Naive thymus-derived CD4-positive, alpha-beta T cell (primary cell): ENCODE data around the gene N4BP2L1. TPM values are rescaled to one million over a fixed set of nuclear protein-coding genes. Genes with fewer than 3 reads are reported as not detected.

ENCODE experiments used
- ATAC-seq: fragments of 150-1000 bp; cut with Tn5 transposase; 2 replicates; pipeline ENCODE4 v1.10.0; 2021; ENCODE audit warnings: mild to moderate bottlenecking, moderate library complexity
- CTCF ChIA-PET: fragments of 350-600 bp; sonication (Branson Sonifier 250); formaldehyde crosslinking; loops from one replicate; lab custom pipeline; 2021; ENCODE audit warnings: antibody characterized with exemption; lab: Charles Lee
- POLR2A ChIA-PET: fragments of 350-600 bp; sonication (Branson Sonifier 250); formaldehyde crosslinking; loops from one replicate; lab custom pipeline; 2021; ENCODE audit warnings: antibody characterized with exemption, inconsistent platforms; lab: Charles Lee
- DNase-seq, 9 donors: peaks; one replicate each; pipeline versions ENCODE4 v3.0.0 to v3.0.0-alpha.2; 2020 to 2022; ENCODE audit warnings: mixed read lengths in 1 of 9
- H3K27ac ChIP-seq: one replicate; pipeline ENCODE4 v1.7.0; 2013; ENCODE audit warnings: mild to moderate bottlenecking, low read depth, low read length, moderate library complexity
- H3K27me3 ChIP-seq, 2 donors: one replicate each; pipeline ENCODE4 v1.7.0; 2013; ENCODE audit warnings: low read length in 2 of 2, mild to moderate bottlenecking in 2 of 2, moderate library complexity in 2 of 2; ENCODE audit not compliant: control insufficient read depth in 2 of 2, insufficient read depth in 2 of 2
- H3K36me3 ChIP-seq, 3 experiments: 1 replicate in 2 of 3; 2 replicates in 1 of 3; pipeline ENCODE4 v1.7.0; 2013; ENCODE audit warnings: low read length in 3 of 3, mild to moderate bottlenecking in 3 of 3, moderate library complexity in 1 of 3; ENCODE audit not compliant: insufficient read depth in 3 of 3, control insufficient read depth in 2 of 3
- H3K4me1 ChIP-seq, 2 donors: one replicate each; pipeline ENCODE4 v1.7.0; 2013; ENCODE audit warnings: low read length in 2 of 2, mild to moderate bottlenecking in 2 of 2, moderate library complexity in 1 of 2; ENCODE audit not compliant: control insufficient read depth in 2 of 2, insufficient read depth in 2 of 2
- H3K4me3 ChIP-seq: 2 replicates; pipeline ENCODE4 v1.7.0; 2013; ENCODE audit warnings: mild to moderate bottlenecking, low read length
- H3K9me3 ChIP-seq, 3 experiments: 1 replicate in 2 of 3; 2 replicates in 1 of 3; pipeline ENCODE4 v1.7.0; 2013; ENCODE audit warnings: low read length in 3 of 3; ENCODE audit not compliant: control insufficient read depth in 2 of 3
- H3K27ac Mint-ChIP-seq, 9 donors: one replicate each; pipeline ENCODE4 v1.8.0; 2020 to 2022; ENCODE audit warnings: mixed read lengths in 9 of 9, mild to moderate bottlenecking in 8 of 9, moderate library complexity in 5 of 9, inconsistent platforms in 2 of 9
- H3K27me3 Mint-ChIP-seq, 5 donors: one replicate each; pipeline ENCODE4 v1.8.0; 2021 to 2022; ENCODE audit warnings: mixed read lengths in 5 of 5, mild to moderate bottlenecking in 1 of 5
- H3K36me3 Mint-ChIP-seq, 5 donors: one replicate each; pipeline ENCODE4 v1.8.0; 2020 to 2022; ENCODE audit warnings: mixed read lengths in 5 of 5, mild to moderate bottlenecking in 3 of 5, inconsistent platforms in 1 of 5
- H3K4me1 Mint-ChIP-seq, 7 donors: one replicate each; pipeline ENCODE4 v1.8.0; 2020 to 2022; ENCODE audit warnings: mixed read lengths in 7 of 7, mild to moderate bottlenecking in 3 of 7, inconsistent platforms in 1 of 7
- H3K4me3 Mint-ChIP-seq, 10 donors: one replicate each; pipeline ENCODE4 v1.8.0; 2020 to 2022; ENCODE audit warnings: mild to moderate bottlenecking in 10 of 10, mixed read lengths in 10 of 10, moderate library complexity in 6 of 10, inconsistent platforms in 2 of 10
- H3K9me3 Mint-ChIP-seq, 11 donors: one replicate each; pipeline ENCODE4 v1.8.0; 2020 to 2022; ENCODE audit warnings: mixed read lengths in 11 of 11, mild to moderate bottlenecking in 4 of 11, inconsistent platforms in 1 of 11, moderate library complexity in 1 of 11
- intact Hi-C, 2 donors: fragments of 100-400 bp; cut with micrococcal nuclease; formaldehyde crosslinking; loops; one replicate each; pipeline ENCODE4 v1.15.1; 2023
- polyA plus RNA-seq, 2 donors: library from polyadenylated mRNA; unstranded; fragments of 300-500 nt; fragmentation: Illumina TruSeq; gene quantifications; one replicate each; pipeline ENCODE4 v1.2.3, GENCODE V29; 2021
- total RNA-seq, 6 experiments: library from RNA in 5 of 6; stranded (reverse) in 5 of 6; gene quantifications; 1 replicate in 5 of 6; 2 replicates in 1 of 6; pipeline ENCODE4 v1.2.3 and lab custom pipeline; 2021 to 2026

The N4BP2L1 gene
- total and polyA plus RNA-seq, 7 experiments from 2014 or later = 30.4 to 68.8 (median 48.3) TPM

DNA sequence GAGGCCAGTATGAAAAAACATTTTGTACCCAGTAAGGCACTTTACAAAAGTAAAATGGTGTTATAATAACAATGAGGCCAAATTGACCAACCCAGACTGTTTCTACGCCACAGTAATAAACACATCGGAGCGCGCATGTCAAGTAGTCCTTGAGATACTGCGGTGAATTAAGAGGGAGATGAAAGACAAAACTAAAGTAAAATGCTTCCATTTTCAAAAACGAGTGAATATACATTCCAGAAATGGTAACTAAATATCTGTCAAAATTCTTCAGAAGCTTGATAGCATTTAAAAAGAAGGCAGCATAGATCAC lies 19.0 kb downstream of the N4BP2L1 start:
- H3K36me3 Mint-ChIP-seq = peaks cover 3 to 44% (median 29%) of the 10 kb centered on the region in 5 donors

DNA sequence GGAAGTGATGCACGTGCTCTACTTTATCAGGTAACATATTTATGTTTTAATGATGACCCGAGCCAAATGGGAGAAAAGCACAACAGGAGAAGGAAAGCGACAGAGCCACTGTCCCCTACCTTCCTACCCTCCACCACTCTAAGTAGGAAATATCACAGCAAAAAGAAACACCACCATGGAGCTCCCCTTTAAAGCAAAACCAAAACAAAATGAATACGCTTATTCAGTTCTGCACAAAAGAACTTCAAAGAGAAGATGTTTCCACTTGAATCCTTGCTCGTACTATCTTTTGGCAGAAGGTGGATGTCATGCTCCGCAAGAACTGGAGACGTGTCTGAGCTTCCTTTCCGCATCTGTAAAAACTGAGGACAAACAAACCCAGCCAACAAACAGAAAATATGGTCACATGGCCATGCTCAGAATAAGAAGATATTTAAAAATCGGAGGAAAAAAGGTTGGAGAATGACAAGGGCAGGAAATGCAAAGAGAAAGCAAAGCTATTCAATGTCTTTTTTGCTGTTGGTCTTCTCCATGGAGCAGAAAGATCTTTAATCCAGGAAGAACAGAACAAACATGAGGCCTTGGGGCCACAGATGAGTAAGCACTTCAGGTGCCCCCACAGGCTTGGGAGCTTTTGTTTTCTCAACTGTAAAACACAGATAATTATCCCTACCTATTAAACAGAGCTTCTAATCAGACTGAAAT lies 19.5 kb downstream of the N4BP2L1 start:
- peaks cover 3 to 44% (median 29%) of the 10 kb centered on the region in 5 donors for H3K36me3 Mint-ChIP-seq
- POLR2A ChIA-PET = interaction anchor here (2.3 kb wide), 1 partner anchor 19 kb away, joined by 9 read pairs; the partner anchor contains the start of gene N4BP2L1
- Histone ChIP-seq H3K36me3 (peaks cover 0 to 15% (median 3%) of the 10 kb centered on the region in 3 experiments), H3K9me3 (no peaks in the 10 kb centered on the region), H3K27ac (no peak overlapping the region), H3K4me1 (no peaks in the 10 kb centered on the region), H3K4me3 (no peak overlapping the region), H3K27me3 (no peaks in the 10 kb centered on the region)
- intact Hi-C loops = no loop called here
- no peak for ATAC-seq
- no peaks in the 10 kb centered on the region for H3K9me3 Mint-ChIP-seq
- CTCF ChIA-PET = no interaction called here
- peak overlapping the region in 8 of 9 donors; percentile 44 to 93 (median 63) for H3K27ac Mint-ChIP-seq
- DNase-seq = no peak
- H3K4me1 Mint-ChIP-seq = peaks cover 18 to 43% (median 24%) of the 10 kb centered on the region in 7 donors
- H3K4me3 Mint-ChIP-seq = peak overlapping the region in 7 of 10 donors; percentile 22 to 57 (median 48)
- no peaks in the 10 kb centered on the region for H3K27me3 Mint-ChIP-seq

More for the DNA sequence above, 19.0 kb downstream of the N4BP2L1 start:
- no peaks in the 10 kb centered on the region for H3K27me3 ChIP-seq
- no peak overlapping the region for H3K27ac ChIP-seq
- H3K4me3 Mint-ChIP-seq = peak overlapping the region in 2 of 10 donors; percentile 16 to 53
- peaks cover 0 to 13% (median 3%) of the 10 kb centered on the region in 3 experiments for H3K36me3 ChIP-seq
- H3K9me3 Mint-ChIP-seq = no peaks in the 10 kb centered on the region
- no peaks in the 10 kb centered on the region for H3K27me3 Mint-ChIP-seq
- intact Hi-C loops = no loop called here
- peaks cover 18 to 43% (median 24%) of the 10 kb centered on the region in 7 donors for H3K4me1 Mint-ChIP-seq
- H3K4me1 ChIP-seq = no peaks in the 10 kb centered on the region
- H3K4me3 ChIP-seq = no peak overlapping the region
- ATAC-seq (no peak), DNase-seq (no peak)
- no peaks in the 10 kb centered on the region for H3K9me3 ChIP-seq
- CTCF ChIA-PET = no interaction called here
- H3K27ac Mint-ChIP-seq = peak overlapping the region in 6 of 9 donors; percentile 44 to 93 (median 60)
- POLR2A ChIA-PET = interaction anchor here (2.3 kb wide), 1 partner anchor 19 kb away, joined by 9 read pairs; the partner anchor contains the start of gene N4BP2L1

DNA sequence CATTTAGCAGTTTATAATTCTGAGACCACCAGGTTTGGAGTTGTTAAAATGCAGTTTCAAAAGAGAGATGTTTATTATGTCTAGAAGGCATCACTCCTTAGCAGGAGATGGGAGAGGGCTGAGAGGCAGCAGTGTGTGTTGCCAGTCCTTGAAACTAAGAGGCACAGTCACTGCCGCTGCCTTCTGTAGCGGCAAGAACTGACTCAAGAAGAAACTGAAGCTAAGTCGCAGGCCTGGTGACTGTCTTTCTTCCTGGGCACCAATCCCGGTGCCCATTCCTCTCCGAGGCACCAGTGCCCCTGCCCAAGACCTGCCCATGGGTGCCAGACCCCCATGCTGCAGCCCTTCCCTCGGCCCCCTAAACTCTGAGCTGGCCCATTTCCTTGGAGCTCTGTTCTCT lies 20.1 kb downstream of the N4BP2L1 start:
- ATAC-seq (no peak), DNase-seq (no peak)
- ChIA-PET CTCF (no interaction called here), POLR2A (interaction anchor here (2.3 kb wide), 1 partner anchor 20 kb away, joined by 9 read pairs; the partner anchor contains the start of gene N4BP2L1)
- intact Hi-C loops = no loop called here
- H3K9me3 Mint-ChIP-seq = no peaks in the 10 kb centered on the region
- no peaks in the 10 kb centered on the region for H3K27me3 ChIP-seq
- peaks cover 18 to 43% (median 24%) of the 10 kb centered on the region in 7 donors for H3K4me1 Mint-ChIP-seq
- no peak overlapping the region for H3K27ac ChIP-seq
- H3K4me3 Mint-ChIP-seq = no peak overlapping the region
- H3K27ac Mint-ChIP-seq = peak overlapping the region in 6 of 9 donors; percentile 4 to 93 (median 53)
- no peak overlapping the region for H3K4me3 ChIP-seq
- H3K9me3 ChIP-seq = no peaks in the 10 kb centered on the region
- H3K36me3 ChIP-seq = peaks cover 0 to 21% (median 3%) of the 10 kb centered on the region in 3 experiments
- peaks cover 3 to 50% (median 31%) of the 10 kb centered on the region in 5 donors for H3K36me3 Mint-ChIP-seq
- no peaks in the 10 kb centered on the region for H3K27me3 Mint-ChIP-seq
- H3K4me1 ChIP-seq = no peaks in the 10 kb centered on the region

DNA sequence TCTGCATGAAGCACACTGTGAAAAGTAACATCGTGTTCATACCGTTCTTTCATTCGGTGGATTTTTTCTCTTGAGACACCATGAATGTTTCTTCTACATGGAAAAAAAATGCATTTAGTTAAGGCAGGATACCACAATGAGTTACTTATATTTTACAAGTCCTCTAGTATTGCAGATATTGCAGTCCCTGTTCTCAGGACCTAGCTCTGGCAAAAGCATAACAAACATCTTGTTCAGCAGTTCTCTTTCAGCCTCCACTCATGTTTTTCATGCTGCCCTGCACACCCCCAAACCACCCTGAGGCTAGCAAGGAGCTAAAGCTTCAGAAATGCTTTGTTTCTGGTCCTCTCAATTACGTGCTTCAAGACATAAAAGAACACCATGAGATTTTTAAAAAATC lies 24.8 kb downstream of the N4BP2L1 start:
- no peak overlapping the region for H3K4me3 Mint-ChIP-seq
- H3K4me3 ChIP-seq = no peak overlapping the region
- no peaks in the 10 kb centered on the region for H3K9me3 Mint-ChIP-seq
- ATAC-seq (no peak), DNase-seq (no peak)
- peaks cover 3 to 42% (median 34%) of the 10 kb centered on the region in 5 donors for H3K36me3 Mint-ChIP-seq
- no peaks in the 10 kb centered on the region for H3K27me3 ChIP-seq
- H3K27ac ChIP-seq = no peak overlapping the region
- H3K27ac Mint-ChIP-seq = no peak overlapping the region
- POLR2A ChIA-PET = no interaction called here
- CTCF ChIA-PET = interaction anchor here (0.6 kb wide), 1 partner anchor 247 kb away, joined by 3 read pairs; no protein-coding TSS in a partner anchor
- H3K9me3 ChIP-seq = no peaks in the 10 kb centered on the region
- intact Hi-C loops = no loop called here
- peaks cover 3 to 32% (median 6%) of the 10 kb centered on the region in 3 experiments for H3K36me3 ChIP-seq
- no peaks in the 10 kb centered on the region for H3K4me1 ChIP-seq
- peaks cover under 1 to 7% (median 2%) of the 10 kb centered on the region in 7 donors for H3K4me1 Mint-ChIP-seq
- no peaks in the 10 kb centered on the region for H3K27me3 Mint-ChIP-seq

DNA sequence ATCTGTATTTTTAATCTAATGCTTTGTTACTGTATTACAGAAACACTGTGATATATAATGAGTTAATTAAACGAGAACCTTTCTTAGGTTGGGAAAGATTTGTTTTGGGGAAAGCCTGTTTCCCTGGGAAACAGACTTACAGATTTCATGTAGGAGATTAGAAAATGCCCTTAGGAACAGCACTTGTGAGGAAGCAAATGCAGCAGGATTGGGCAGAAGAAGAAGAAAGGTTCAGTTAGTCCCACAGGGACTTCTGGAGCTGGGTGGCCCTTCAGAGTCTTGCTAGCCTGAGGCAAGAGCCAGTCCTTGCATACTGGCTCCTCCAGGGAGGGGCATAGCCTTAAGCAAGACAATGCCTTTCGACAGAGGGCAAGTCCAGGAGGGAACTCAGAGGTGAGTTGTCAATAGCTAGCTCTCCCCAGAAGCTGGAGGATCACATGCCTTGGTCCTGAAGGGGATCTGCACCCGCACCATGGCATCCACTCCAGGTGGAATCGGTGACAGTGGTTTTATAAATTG lies 36.8 kb downstream of the N4BP2L1 start:
- no peaks in the 10 kb centered on the region for H3K36me3 ChIP-seq
- Mint-ChIP-seq H3K27me3 (no peaks in the 10 kb centered on the region), H3K4me1 (peaks cover 4 to 9% (median 8%) of the 10 kb centered on the region in 7 donors), H3K9me3 (no peaks in the 10 kb centered on the region), H3K36me3 (peaks cover 0 to 20% (median 0%) of the 10 kb centered on the region in 5 donors), H3K4me3 (no peak overlapping the region), H3K27ac (peak overlapping the region in 1 of 9 donors; percentile 6)
- H3K9me3 ChIP-seq = no peaks in the 10 kb centered on the region
- ATAC-seq = no peak
- peaks cover 0 to 15% of the 10 kb centered on the region in 2 donors for H3K4me1 ChIP-seq
- ChIA-PET CTCF (interaction anchor here (0.6 to 1.0 kb wide), 2 partner anchors 23 to 82 kb away, joined by 3 to 5 read pairs; no protein-coding TSS in a partner anchor), POLR2A (no interaction called here)
- DNase-seq = no peak
- intact Hi-C loops = no loop called here
- no peaks in the 10 kb centered on the region for H3K27me3 ChIP-seq
- no peak overlapping the region for H3K27ac ChIP-seq
- no peak overlapping the region for H3K4me3 ChIP-seq

DNA sequence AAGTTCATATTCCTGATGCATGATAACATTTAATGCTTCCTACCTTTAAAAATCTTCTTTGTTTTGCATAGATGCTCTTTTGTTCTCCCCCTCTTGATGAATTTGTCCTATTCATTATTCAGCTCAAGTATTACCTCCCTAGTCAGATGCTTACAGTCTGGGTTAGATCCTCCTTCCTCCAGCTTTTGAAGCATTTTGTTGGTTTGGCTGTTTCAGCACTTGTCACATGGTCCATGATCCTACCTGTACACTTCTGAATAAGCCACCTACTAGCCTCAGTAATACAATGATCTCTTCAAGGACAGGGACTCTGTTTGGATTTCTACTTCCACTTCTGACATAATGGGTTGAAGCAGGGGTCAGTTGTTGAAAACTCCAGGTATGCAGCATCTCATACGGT lies 37.4 kb downstream of the N4BP2L1 start:
- Mint-ChIP-seq H3K27ac (no peak overlapping the region), H3K4me3 (peak overlapping the region in 1 of 10 donors; percentile 42)

More for the DNA sequence above, 37.4 kb downstream of the N4BP2L1 start:
- H3K36me3 Mint-ChIP-seq = peaks cover 0 to 19% (median 0%) of the 10 kb centered on the region in 5 donors
- no peak for DNase-seq
- H3K27me3 Mint-ChIP-seq = no peaks in the 10 kb centered on the region
- ChIA-PET POLR2A (no interaction called here), CTCF (interaction anchor here (0.6 kb wide), 1 partner anchor 81 kb away, joined by 3 read pairs; no protein-coding TSS in a partner anchor)
- no peaks in the 10 kb centered on the region for H3K9me3 Mint-ChIP-seq
- Histone ChIP-seq H3K4me3 (no peak overlapping the region), H3K9me3 (no peaks in the 10 kb centered on the region), H3K27ac (no peak overlapping the region), H3K36me3 (no peaks in the 10 kb centered on the region), H3K4me1 (peaks cover 0 to 15% of the 10 kb centered on the region in 2 donors), H3K27me3 (no peaks in the 10 kb centered on the region)
- H3K4me1 Mint-ChIP-seq = peaks cover 4 to 9% (median 8%) of the 10 kb centered on the region in 7 donors
- ATAC-seq = no peak
- intact Hi-C loops = no loop called here
